GM10248 (cell line): ENCODE measurements around the gene DISP3.

Source experiments
- CTCF ChIA-PET: fragments of 300-600 bp; sonication (Branson Sonifier 250); formaldehyde crosslinking; extraction: SDS; loops from one replicate; lab custom pipeline; 2021; ENCODE audit warnings: antibody characterized with exemption; lab: Yijun Ruan, JAX
- POLR2A ChIA-PET: fragments of 350-650 bp; sonication (Branson Sonifier 250); formaldehyde crosslinking; extraction: SDS; loops from one replicate; lab custom pipeline; 2020; ENCODE audit warnings: antibody characterized with exemption; lab: Yijun Ruan, JAX
- DNase-seq: peaks from one replicate; pipeline ENCODE4 v3.0.0; 2012; ENCODE audit errors: extremely low spot score
- TF ChIP-seq, protein P1 (sequence below): IDR thresholded peaks from 2 replicates; pipeline ENCODE4 v1.5.1; 2012; ENCODE audit warnings: mild to moderate bottlenecking, low read depth; ENCODE audit errors: extremely low read depth, missing control alignments, control extremely low read depth

Gene DISP3

DNA sequence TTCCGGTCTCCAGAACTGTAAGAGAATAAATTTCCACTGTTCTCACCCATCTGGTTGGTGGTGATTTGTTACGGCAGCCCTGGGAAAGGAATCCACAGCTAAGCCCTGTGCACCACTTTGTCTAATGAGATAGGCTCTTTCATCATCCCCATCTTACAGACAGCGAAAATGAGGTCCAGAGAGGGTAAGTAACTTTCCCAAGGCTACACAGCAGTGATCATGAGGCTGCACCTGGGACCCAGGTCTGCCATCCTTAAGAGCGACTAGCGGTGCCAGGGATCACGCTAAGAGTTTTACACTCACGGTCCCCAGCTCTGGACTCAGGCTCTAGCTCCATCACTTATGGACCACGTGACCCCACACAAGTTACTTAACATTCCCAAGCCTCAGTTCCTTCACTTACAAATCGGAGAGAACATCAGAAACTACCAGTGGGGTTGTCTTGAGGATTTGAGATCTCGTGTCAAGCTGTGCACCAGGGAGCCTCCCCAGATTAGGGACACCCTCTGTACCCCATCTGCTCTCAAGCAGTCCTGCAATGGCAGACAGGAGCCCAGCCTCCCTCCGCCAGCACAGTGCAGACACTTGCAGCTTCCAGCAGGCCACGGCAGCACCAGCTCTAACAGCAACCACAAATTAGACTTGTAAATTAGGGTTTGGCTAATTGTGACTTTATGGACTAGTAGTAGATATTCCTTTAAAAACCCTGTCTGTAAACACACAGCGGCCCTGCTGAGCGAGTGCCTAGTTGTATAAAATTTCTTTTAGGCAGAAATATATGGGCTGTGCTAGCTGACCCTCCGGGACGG lies 87.3 kb downstream of the DISP3 start:
- TF ChIP-seq, protein P1, sequence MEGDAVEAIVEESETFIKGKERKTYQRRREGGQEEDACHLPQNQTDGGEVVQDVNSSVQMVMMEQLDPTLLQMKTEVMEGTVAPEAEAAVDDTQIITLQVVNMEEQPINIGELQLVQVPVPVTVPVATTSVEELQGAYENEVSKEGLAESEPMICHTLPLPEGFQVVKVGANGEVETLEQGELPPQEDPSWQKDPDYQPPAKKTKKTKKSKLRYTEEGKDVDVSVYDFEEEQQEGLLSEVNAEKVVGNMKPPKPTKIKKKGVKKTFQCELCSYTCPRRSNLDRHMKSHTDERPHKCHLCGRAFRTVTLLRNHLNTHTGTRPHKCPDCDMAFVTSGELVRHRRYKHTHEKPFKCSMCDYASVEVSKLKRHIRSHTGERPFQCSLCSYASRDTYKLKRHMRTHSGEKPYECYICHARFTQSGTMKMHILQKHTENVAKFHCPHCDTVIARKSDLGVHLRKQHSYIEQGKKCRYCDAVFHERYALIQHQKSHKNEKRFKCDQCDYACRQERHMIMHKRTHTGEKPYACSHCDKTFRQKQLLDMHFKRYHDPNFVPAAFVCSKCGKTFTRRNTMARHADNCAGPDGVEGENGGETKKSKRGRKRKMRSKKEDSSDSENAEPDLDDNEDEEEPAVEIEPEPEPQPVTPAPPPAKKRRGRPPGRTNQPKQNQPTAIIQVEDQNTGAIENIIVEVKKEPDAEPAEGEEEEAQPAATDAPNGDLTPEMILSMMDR: no peak
- POLR2A ChIA-PET: no interaction called here
- DNase-seq: no peak
- CTCF ChIA-PET: no interaction called here

DNA sequence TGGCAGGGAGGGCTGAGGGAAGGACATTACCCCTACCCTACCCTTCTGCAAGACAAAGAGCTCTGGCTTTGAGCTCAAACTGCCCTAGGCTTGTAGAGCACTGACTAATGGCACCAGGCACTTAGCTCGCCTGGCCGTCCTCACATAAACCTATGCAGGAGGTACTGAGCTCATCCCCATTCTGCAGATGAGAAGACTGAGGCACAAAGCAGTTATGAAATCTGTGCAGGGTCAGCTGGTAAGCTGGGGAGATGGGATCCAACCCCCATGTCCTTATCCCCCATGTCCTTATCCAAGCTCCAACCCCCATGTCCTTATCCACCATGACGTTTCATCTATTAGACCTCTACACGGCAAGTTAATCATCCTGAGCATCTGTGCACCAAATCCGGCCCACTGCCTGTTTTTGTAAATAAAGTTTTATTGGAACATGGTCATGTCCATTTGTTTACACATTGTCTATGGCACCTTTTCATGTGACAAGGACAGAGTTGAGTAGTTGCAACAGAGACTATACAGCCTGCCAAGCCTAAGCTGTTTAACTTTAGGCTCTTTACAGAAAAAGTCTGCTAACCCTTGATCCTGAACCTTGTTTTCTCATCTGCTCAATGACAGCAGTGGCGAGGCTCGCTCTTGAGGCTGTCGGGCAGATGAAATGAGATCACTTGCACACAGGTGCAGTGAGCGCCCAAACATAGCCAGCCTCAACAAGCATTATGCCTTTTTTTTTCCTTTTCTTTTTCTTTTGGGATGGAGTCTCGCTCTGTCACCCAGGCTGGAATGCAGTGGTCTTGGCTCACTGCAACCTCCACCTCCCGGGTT lies 88.5 kb downstream of the DISP3 start:
- DNase-seq: no peak
- ChIA-PET CTCF (interaction anchor here (0.6 kb wide), 1 partner anchor 1204 kb away, joined by 3 read pairs; no protein-coding TSS in a partner anchor), POLR2A (no interaction called here)
- TF ChIP-seq, protein P1: no peak

DNA sequence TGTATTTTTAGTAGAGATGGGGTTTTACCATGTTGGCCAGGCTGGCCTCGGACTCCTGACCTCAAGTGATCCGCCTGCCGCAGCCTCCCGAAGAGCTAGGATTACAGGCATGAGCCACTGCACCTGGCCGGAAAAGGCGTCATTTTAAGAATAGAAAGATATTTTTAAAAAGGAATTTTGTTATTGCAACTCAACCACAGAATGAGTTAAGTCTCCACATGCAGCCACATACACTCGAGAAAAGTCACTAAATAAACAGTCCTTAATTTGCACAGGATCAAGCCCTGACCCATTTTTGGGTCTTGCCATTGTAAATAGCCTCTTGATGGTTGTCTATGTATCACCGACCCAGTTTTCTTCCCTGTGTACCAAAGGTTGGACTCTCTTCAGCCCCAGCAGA lies 89.7 kb downstream of the DISP3 start:
- POLR2A ChIA-PET: no interaction called here
- CTCF ChIA-PET: no interaction called here
- TF ChIP-seq, protein P1: no peak
- DNase-seq: no peak

DNA sequence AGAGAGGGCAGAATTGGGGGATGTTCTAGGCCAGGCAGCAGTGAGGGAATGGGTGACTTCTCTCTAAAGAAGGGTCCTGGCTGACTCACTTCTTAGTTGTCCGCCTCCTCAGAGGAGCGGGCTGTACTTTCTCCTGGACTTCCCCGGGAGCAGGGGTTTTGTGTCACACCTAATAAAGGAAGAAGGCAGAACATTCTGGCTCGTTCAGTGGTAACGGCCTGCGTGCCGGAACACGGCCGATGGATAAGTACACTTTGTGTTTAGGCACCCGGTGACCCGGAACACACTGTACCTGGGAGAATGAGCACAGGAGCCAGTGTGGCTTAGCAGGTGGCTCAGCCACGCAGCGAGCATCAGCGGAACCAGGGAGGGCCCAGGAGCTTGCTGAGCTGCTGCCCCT lies 90.6 kb downstream of the DISP3 start:
- CTCF ChIA-PET: no interaction called here
- TF ChIP-seq, protein P1: no peak
- no peak for DNase-seq
- POLR2A ChIA-PET: no interaction called here

DNA sequence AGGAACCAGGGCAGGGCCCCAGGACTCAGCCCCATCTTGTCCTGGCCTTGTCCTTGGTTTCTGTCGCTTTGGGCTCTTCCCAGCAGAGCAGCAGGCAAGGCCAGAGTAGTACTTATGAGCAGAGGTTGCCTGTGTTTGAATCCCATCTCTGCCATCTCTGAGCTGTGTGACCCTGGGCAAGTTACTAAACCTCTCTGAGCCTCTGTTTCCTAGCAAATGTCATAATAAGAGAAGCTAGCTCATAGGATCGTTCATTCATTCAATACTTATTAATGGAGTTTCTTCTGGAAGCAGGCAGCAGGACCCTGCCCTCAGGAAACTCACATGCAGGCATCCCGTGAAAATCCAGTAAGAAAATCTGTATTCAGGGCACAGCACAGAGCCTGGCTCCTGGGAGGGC lies 91.0 kb downstream of the DISP3 start:
- ChIA-PET POLR2A (no interaction called here), CTCF (no interaction called here)
- no peak for DNase-seq
- TF ChIP-seq, protein P1: no peak

DNA sequence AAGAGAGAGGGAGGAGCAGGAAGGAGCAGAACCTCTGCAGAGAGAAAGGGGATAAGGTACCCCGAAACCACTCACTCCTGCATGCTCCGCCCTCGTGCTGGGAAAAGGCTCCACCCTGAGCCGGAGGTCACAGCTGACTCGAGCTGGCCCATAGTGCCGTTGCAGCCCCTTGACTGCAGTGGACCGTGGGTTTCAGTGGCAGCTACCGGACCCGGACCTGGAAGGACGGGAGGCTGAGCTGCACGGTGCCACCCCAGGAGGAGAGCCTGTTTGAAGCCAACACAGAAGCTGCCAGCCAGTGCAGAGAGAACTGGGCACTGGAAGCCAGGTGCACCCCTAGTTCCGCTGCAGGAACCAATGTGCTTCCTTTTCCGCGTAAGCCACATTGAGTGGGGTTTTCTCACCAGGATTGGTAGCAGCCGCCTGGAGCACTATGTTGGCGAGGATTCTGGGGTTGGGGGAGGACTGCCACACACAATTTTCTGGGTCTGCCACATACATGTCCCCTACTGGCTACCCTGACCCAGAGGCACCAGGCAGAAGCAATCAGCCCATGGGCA lies 91.9 kb downstream of the DISP3 start:
- TF ChIP-seq, protein P1: no peak
- DNase-seq: no peak
- ChIA-PET POLR2A (no interaction called here), CTCF (interaction anchor here (1.7 kb wide), 1 partner anchor 82 kb away, joined by 4 read pairs; no protein-coding TSS in a partner anchor)
